Suprapubic skin (tissue), 4 donors: ENCODE data around the gene WIF1. TPM values are rescaled to one million over a fixed set of nuclear protein-coding genes. Genes with fewer than 3 reads are reported as not detected.

Experiments used
- DNase-seq, 2 donors: peaks; one replicate each; pipeline ENCODE4 v3.0.0-alpha.2; 2019; ENCODE audit warnings: low spot score in 2 of 2
- H3K27ac ChIP-seq: fragments of 200-600 bp; sonication (generic); one replicate; pipeline ENCODE4 v1.5.1; 2019
- H3K27me3 ChIP-seq: fragments of 200-600 bp; sonication (generic); one replicate; pipeline ENCODE4 v1.5.1; 2019
- H3K36me3 ChIP-seq: fragments of 200-600 bp; sonication (generic); one replicate; pipeline ENCODE4 v1.5.1; 2019
- H3K4me1 ChIP-seq: fragments of 200-600 bp; sonication (generic); one replicate; pipeline ENCODE4 v1.5.1; 2019
- H3K4me3 ChIP-seq: fragments of 200-600 bp; sonication (generic); one replicate; pipeline ENCODE4 v1.5.1; 2019; ENCODE audit warnings: mild to moderate bottlenecking
- H3K9me3 ChIP-seq: fragments of 200-600 bp; sonication (generic); one replicate; pipeline ENCODE4 v1.5.1; 2019
- EP300 ChIP-seq: sonication (generic); formaldehyde crosslinking; IDR thresholded peaks from one replicate; pipeline ENCODE4 v1.6.1; 2017; ENCODE audit warnings: antibody characterized with exemption
- POLR2A ChIP-seq, 2 donors: fragments of 450-650 bp; IDR thresholded peaks; one replicate each; pipeline ENCODE4 v1.6.1; 2017; ENCODE audit warnings: antibody characterized with exemption in 2 of 2, mild to moderate bottlenecking in 2 of 2, moderate library complexity in 2 of 2
- POLR2AphosphoS5 ChIP-seq, 3 donors: sonication (generic); formaldehyde crosslinking; IDR thresholded peaks; one replicate each; pipeline ENCODE4 v1.6.1; 2017; ENCODE audit warnings: antibody characterized with exemption in 3 of 3
- WGBS: methylation state at CpG from one replicate; pipeline ENCODE4 v1.1.5; 2018; 5-methylcytosine and 5-hydroxymethylcytosine counted together
- total RNA-seq, 4 donors: library from RNA; depleted of rRNA; stranded (reverse); fragments of >200 nt; gene quantifications; one replicate each; pipeline ENCODE4 v1.1.0, GENCODE V29; 2016
- TF ChIP-seq, protein P1 (sequence below), 2 donors: fragments of 200-600 bp in 1 of 2; fragments of 450-650 bp in 1 of 2; sonication (generic) in 1 of 2; IDR thresholded peaks; one replicate each; pipeline ENCODE4 v1.5.1; 2016 to 2019; ENCODE audit warnings: antibody characterized with exemption in 2 of 2, mild to moderate bottlenecking in 1 of 2, moderate library complexity in 1 of 2

The WIF1 gene
- total RNA-seq, 4 donors from 2014 or later: 0.34 to 3.0 (median 0.79) TPM

DNA sequence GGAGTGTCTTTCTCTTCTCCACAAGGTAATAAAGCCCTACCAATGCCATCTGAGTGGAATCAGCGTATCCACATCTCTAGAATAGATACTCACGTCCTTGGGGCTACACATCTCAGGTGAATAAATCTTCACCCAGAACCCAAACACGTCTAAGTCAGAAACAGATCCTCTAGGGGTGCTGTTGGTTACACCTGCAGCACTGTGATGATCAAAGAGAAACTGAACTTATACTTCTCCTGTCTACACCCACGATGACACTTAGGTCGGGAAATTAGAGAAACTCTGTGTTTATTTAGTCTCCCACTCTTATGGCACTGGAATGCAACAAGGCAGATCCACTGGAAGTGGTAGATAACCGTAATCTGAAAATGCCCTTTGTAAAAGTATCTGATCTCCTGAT, 46.2 kb downstream of the WIF1 start:
- Histone ChIP-seq H3K27ac (no peak overlapping the region), H3K9me3 (no peaks in the 10 kb centered on the region), H3K4me3 (no peak overlapping the region), H3K4me1 (no peaks in the 10 kb centered on the region), H3K27me3 (peaks cover 16% of the 10 kb centered on the region), H3K36me3 (no peaks in the 10 kb centered on the region)
- no peak for DNase-seq
- TF ChIP-seq POLR2A (IDR thresholded peaks at IDR 0.05): no peak
- no peak for TF ChIP-seq POLR2AphosphoS5 (IDR thresholded peaks at IDR 0.05)
- TF ChIP-seq, protein P1, sequence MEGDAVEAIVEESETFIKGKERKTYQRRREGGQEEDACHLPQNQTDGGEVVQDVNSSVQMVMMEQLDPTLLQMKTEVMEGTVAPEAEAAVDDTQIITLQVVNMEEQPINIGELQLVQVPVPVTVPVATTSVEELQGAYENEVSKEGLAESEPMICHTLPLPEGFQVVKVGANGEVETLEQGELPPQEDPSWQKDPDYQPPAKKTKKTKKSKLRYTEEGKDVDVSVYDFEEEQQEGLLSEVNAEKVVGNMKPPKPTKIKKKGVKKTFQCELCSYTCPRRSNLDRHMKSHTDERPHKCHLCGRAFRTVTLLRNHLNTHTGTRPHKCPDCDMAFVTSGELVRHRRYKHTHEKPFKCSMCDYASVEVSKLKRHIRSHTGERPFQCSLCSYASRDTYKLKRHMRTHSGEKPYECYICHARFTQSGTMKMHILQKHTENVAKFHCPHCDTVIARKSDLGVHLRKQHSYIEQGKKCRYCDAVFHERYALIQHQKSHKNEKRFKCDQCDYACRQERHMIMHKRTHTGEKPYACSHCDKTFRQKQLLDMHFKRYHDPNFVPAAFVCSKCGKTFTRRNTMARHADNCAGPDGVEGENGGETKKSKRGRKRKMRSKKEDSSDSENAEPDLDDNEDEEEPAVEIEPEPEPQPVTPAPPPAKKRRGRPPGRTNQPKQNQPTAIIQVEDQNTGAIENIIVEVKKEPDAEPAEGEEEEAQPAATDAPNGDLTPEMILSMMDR (IDR thresholded peaks at IDR 0.05): no peak
- no peak for TF ChIP-seq EP300
- WGBS: 62% methylated on average over 6 of the region's 6 CpGs

DNA sequence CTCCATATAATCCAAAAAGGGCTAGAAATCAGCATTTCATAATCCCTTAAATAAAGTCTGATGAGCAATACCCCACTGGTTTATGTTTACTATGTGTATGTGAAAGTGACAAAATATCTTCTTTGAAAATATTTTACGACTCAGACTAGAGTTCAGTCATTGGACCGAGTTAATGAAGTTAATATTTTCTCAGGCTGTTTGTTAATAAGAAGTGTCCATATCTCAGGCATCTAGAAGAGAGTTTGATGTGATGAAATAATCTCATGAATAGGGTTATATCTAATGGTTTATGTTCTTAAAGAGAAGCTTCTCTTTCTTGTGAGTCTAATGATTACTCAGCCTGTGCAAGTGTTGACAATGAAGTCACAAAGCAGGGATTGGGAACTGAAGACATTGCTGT, 51.8 kb downstream of the WIF1 start:
- Histone ChIP-seq H3K4me1 (no peaks in the 10 kb centered on the region), H3K27me3 (peaks cover under 1% of the 10 kb centered on the region), H3K27ac (no peak overlapping the region), H3K36me3 (no peaks in the 10 kb centered on the region), H3K9me3 (no peaks in the 10 kb centered on the region), H3K4me3 (no peak overlapping the region)
- no peak for DNase-seq
- TF ChIP-seq EP300: no peak
- no peak for TF ChIP-seq POLR2AphosphoS5 (IDR thresholded peaks at IDR 0.05)
- TF ChIP-seq POLR2A (IDR thresholded peaks at IDR 0.05): no peak
- TF ChIP-seq, protein P1 (IDR thresholded peaks at IDR 0.05): no peak
- 88% methylated on average over 2 of the region's 2 CpGs for WGBS

DNA sequence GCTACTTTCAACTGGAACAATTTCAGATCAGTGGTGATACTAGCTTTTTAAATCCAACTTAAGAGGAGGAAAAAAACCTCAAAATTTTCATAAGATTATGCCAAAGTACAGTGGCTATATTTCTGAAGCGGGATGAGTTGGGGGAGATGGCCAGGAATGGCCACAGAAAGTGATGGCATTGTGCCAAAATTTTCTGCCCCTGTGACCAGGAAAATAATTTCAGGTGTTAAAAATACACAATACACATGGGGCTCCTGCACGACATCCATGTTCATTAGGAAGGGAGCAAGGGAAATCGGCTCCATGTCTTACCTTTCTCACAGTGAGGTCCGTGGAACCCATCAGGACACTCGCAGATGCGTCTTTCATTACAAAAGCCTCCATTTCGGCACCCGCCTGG, 53.7 kb downstream of the WIF1 start:
- H3K4me3 ChIP-seq: no peak overlapping the region
- no peaks in the 10 kb centered on the region for H3K9me3 ChIP-seq
- WGBS: 90% methylated on average over 8 of the region's 8 CpGs
- H3K4me1 ChIP-seq: no peaks in the 10 kb centered on the region
- no peaks in the 10 kb centered on the region for H3K27me3 ChIP-seq
- DNase-seq: no peak
- no peak for TF ChIP-seq POLR2AphosphoS5 (IDR thresholded peaks at IDR 0.05)
- TF ChIP-seq, protein P1 (IDR thresholded peaks at IDR 0.05): no peak
- no peak for TF ChIP-seq POLR2A (IDR thresholded peaks at IDR 0.05)
- TF ChIP-seq EP300: no peak
- no peaks in the 10 kb centered on the region for H3K36me3 ChIP-seq
- no peak overlapping the region for H3K27ac ChIP-seq

DNA sequence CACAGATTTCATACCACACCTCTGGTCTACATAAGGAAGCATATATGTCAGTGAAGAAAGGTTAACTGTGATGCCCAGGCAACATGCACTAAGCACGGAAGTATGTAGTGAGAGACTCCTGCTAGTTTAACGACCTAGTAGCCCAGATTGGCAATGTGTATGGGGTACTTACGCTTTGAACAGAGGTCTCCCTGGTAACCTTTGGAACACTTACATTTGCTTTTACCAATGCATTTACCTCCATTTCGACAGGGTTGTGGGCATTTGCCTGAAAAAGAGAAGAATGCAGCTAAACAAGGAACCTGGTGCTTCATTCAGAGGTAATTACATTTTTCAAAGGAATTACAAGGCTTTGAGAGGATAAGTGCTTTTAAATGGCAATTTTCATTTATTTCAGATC, 65.2 kb downstream of the WIF1 start:
- Histone ChIP-seq H3K27me3 (no peaks in the 10 kb centered on the region), H3K4me3 (no peak overlapping the region), H3K9me3 (no peaks in the 10 kb centered on the region), H3K4me1 (no peaks in the 10 kb centered on the region), H3K27ac (no peak overlapping the region), H3K36me3 (no peaks in the 10 kb centered on the region)
- 72% methylated on average over 4 of the region's 4 CpGs for WGBS
- TF ChIP-seq, protein P1 (IDR thresholded peaks at IDR 0.05): no peak
- TF ChIP-seq POLR2AphosphoS5 (IDR thresholded peaks at IDR 0.05): no peak
- no peak for TF ChIP-seq EP300
- no peak for TF ChIP-seq POLR2A (IDR thresholded peaks at IDR 0.05)
- no peak for DNase-seq

DNA sequence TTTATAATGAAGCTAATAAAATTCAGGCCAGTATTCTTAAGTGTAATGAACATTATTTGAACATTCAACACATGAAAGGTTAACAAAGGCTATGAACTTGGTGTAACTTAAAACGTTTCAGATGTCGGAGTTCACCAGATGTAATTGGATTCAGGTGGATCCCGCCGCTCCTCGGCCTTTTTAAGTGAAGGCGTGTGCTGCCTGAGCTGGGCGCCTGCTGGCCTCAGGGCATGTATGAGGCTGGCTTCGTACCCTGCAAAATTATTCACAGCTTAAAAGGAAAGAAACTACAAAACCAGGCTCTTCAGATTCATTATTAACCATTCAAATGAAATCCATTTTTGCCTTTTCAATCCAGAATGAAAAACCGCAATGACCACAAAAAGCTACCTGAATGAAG, 69.9 kb downstream of the WIF1 start:
- Histone ChIP-seq H3K27me3 (no peaks in the 10 kb centered on the region), H3K27ac (no peak overlapping the region), H3K4me1 (no peaks in the 10 kb centered on the region), H3K36me3 (no peaks in the 10 kb centered on the region), H3K4me3 (no peak overlapping the region), H3K9me3 (no peaks in the 10 kb centered on the region)
- TF ChIP-seq, protein P1 (IDR thresholded peaks at IDR 0.05): no peak
- TF ChIP-seq POLR2AphosphoS5 (IDR thresholded peaks at IDR 0.05) (no peak), POLR2A (IDR thresholded peaks at IDR 0.05) (no peak), EP300 (no peak)
- 51% methylated on average over 9 of the region's 9 CpGs for WGBS
- no peak for DNase-seq
